ENCODE results near the gene SHMT1. TPM values are rescaled to one million over a fixed set of nuclear protein-coding genes. Genes with fewer than 3 reads are reported as not detected.
"Not testable (repeated sequence)": the region's sequence is repeated elsewhere in the genome, so short reads cannot be mapped to it uniquely, and the experiment has no call there.

Gene SHMT1
- total RNA-seq, 1 donor from 2014 or later = 30.5 TPM

DNA sequence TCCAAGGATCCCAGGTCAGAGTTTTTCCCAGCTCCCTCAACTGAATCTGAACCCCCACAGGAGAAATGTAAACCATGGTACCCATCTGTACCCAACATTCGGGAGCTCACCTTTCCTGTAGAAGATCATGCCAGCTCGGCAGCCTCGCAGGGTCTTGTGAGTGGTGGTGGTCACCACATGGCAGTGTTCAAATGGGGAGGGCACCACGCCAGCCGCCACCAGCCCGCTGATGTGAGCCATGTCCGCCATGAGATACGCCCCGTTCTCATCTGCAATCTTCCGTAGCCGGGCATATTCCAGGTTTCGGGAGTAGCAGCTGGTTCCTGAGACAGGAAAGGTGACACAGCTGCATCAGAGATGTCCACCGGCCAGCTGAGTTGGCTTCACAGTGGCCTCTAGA lies 23.4 kb downstream of the SHMT1 start:
- no peak overlapping the region for H3K27ac Mint-ChIP-seq
- no peak for DNase-seq (ENCODE audit: extremely low spot score, unreplicated experiment)
- H3K4me3 Mint-ChIP-seq = no peak overlapping the region
- TF ChIP-seq, protein P1, sequence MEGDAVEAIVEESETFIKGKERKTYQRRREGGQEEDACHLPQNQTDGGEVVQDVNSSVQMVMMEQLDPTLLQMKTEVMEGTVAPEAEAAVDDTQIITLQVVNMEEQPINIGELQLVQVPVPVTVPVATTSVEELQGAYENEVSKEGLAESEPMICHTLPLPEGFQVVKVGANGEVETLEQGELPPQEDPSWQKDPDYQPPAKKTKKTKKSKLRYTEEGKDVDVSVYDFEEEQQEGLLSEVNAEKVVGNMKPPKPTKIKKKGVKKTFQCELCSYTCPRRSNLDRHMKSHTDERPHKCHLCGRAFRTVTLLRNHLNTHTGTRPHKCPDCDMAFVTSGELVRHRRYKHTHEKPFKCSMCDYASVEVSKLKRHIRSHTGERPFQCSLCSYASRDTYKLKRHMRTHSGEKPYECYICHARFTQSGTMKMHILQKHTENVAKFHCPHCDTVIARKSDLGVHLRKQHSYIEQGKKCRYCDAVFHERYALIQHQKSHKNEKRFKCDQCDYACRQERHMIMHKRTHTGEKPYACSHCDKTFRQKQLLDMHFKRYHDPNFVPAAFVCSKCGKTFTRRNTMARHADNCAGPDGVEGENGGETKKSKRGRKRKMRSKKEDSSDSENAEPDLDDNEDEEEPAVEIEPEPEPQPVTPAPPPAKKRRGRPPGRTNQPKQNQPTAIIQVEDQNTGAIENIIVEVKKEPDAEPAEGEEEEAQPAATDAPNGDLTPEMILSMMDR (conservative IDR thresholded peaks at IDR 0.05) = no peak
- no peaks in the 10 kb centered on the region for H3K4me1 Mint-ChIP-seq (ENCODE audit: unreplicated experiment)
- peaks cover 25% of the 10 kb centered on the region for H3K36me3 Mint-ChIP-seq
- H3K9me3 Mint-ChIP-seq = no peaks in the 10 kb centered on the region
- no peaks in the 10 kb centered on the region for H3K27me3 Mint-ChIP-seq

DNA sequence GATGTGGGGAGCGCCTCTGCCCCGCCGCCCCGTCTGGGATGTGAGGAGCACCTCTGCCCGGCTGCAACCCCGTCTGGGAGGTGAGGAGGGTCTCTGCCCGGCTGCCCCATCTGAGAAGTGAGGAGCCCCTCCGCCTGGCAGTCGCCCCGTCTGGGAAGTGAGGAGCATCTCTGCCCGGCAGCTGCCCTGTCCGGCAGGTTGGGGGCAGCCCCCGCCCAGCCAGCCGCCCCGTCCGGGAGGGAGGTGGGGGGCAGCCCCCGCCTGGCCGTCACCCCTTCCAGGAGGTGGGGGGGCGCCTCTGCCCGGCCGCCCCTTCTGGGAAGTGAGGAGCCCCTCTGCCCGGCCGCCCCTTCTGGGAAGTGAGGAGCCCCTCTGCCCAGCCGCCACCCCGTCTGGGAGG lies 25.2 kb downstream of the SHMT1 start:
- not testable (repeated sequence) for H3K27ac Mint-ChIP-seq; H3K4me1 Mint-ChIP-seq (ENCODE audit: unreplicated experiment); H3K4me3 Mint-ChIP-seq; DNase-seq (ENCODE audit: extremely low spot score, unreplicated experiment); H3K27me3 Mint-ChIP-seq; H3K9me3 Mint-ChIP-seq
- H3K36me3 Mint-ChIP-seq = peaks cover 25% of the 10 kb centered on the region

DNA sequence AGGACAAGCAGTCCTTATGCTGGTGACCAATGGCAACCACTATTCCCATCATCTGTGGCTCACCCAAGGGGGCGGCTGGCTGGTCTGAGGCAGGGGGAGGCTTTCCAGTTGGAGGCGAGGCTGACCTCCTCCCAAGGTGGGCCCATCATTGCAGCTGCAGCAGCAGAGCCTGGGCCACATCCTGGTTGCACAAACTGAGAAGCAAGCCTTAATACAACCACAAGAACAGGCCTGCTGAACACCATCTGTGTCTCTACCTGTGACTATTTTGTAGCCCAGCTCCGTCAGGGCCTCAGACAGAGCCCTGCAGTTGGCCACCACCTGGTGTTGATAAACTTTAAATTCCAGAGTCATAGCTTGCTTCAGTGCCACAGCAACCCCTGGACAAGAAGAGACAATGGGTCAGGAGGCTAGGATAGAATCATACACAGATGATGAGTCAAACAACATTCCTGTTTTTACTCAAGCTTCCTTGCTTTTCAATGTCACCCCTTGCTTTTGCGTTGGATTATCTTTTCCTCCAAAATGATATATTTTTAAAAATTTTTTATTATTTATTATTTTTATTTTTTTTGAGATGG lies 30.4 kb downstream of the SHMT1 start:
- H3K4me3 Mint-ChIP-seq = no peak overlapping the region
- H3K9me3 Mint-ChIP-seq = no peaks in the 10 kb centered on the region
- peaks cover 10% of the 10 kb centered on the region for H3K36me3 Mint-ChIP-seq
- no peak overlapping the region for H3K27ac Mint-ChIP-seq
- DNase-seq (ENCODE audit: extremely low spot score, unreplicated experiment) = no peak
- TF ChIP-seq, protein P1 (conservative IDR thresholded peaks at IDR 0.05) = no peak
- H3K27me3 Mint-ChIP-seq = no peaks in the 10 kb centered on the region
- H3K4me1 Mint-ChIP-seq (ENCODE audit: unreplicated experiment) = no peaks in the 10 kb centered on the region

DNA sequence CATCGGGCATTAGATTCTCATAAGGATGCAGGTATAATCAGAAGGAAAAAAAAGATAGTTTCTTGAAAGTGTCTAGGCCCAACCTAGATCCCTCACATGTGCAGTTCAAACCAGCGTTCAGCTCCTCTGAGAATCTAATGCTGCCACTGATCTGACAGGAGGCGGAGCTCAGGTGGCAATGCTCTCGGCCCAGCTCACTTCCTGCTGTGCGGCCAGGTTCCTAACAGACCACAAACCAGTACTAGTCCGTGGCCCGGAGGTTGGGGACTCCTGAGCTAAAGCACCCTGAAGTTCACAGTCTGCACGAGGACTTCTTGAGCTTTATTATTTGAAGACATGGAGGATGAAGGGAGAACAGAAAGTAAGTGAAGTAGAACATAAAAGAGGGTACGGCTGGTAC lies 31.5 kb downstream of the SHMT1 start:
- DNase-seq (ENCODE audit: extremely low spot score, unreplicated experiment) = no peak
- Mint-ChIP-seq H3K9me3 (no peaks in the 10 kb centered on the region), H3K27ac (no peak overlapping the region), H3K4me1 (ENCODE audit: unreplicated experiment) (no peaks in the 10 kb centered on the region), H3K36me3 (peaks cover 7% of the 10 kb centered on the region), H3K4me3 (no peak overlapping the region), H3K27me3 (no peaks in the 10 kb centered on the region)
- TF ChIP-seq, protein P1 (conservative IDR thresholded peaks at IDR 0.05) = no peak

DNA sequence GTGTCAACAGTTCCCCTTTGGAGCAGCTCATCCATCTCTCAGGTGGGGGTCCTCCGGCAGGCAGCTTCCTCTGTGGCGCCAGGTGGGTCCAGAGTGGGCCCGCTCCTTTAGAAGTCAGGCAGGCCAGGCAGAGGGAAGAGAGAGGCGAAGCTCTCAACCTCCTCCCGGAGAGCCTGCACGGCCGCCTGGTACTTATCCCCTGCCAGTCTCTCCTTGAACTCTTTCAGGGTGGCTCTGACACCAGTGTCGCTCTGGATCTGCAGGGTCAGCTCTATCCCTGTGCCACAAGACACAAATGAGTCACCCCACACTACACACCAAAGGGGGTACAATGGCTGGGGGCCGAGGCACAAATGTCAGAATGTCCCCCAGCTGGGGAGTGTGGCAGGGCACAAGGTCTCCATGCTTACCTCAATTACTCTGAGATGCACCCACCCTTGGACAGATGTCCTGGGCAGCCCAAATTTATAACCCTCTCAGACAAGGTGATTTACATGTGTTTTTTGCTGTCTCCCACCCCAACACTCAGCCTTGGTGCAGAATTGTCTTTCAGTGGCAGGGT lies 34.6 kb downstream of the SHMT1 start:
- no peak for DNase-seq (ENCODE audit: extremely low spot score, unreplicated experiment)
- no peak overlapping the region for H3K4me3 Mint-ChIP-seq
- H3K9me3 Mint-ChIP-seq = no peaks in the 10 kb centered on the region
- peaks cover 10% of the 10 kb centered on the region for H3K36me3 Mint-ChIP-seq
- H3K27me3 Mint-ChIP-seq = no peaks in the 10 kb centered on the region
- no peak overlapping the region for H3K27ac Mint-ChIP-seq
- no peaks in the 10 kb centered on the region for H3K4me1 Mint-ChIP-seq (ENCODE audit: unreplicated experiment)
- TF ChIP-seq, protein P1 (conservative IDR thresholded peaks at IDR 0.05) = no peak

DNA sequence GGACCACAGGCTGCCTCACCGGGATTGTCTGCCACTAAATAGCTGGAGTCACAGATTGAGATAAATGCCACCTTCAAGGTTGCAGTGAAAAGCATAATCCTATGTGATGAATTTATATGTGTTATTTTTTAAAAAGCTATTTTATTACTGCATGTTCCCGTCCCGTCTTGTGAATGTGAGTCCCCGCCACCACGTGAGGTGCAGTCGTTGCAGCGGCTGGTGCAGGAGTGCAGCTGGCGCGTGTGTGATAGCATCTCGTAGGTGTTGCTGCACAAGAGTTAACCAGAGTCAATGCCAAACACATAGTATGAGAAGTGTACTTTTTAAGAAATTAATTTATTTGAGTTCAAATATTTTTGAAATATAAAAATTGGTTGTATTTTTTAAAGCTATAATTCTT lies 35.8 kb downstream of the SHMT1 start:
- TF ChIP-seq, protein P1 (conservative IDR thresholded peaks at IDR 0.05) = no peak
- Mint-ChIP-seq H3K9me3 (no peaks in the 10 kb centered on the region), H3K36me3 (peaks cover 10% of the 10 kb centered on the region), H3K27me3 (no peaks in the 10 kb centered on the region), H3K27ac (no peak overlapping the region), H3K4me3 (no peak overlapping the region), H3K4me1 (ENCODE audit: unreplicated experiment) (no peaks in the 10 kb centered on the region)
- DNase-seq (ENCODE audit: extremely low spot score, unreplicated experiment) = no peak
